ENCODE results near the gene AMPD2. TPM values are rescaled to one million over a fixed set of nuclear protein-coding genes. Genes with fewer than 3 reads are reported as not detected.

Gene AMPD2
- total and polyA plus RNA-seq, 2 of the 8 experiments (the other 6 are each of a cell fraction or from before 2014, with no cell fraction given): 37.2 to 67.7 TPM

GRCh38 chr1:109639841-109640184 is 20.2 kb downstream of the AMPD2 start (continued):
- TF ChIP-seq CHD7 (IDR thresholded peaks at IDR 0.05; ENCODE audit: insufficient replicate concordance, low read length): no peak
- no peak for TF ChIP-seq CBX5 (IDR thresholded peaks at IDR 0.05; ENCODE audit: low read depth, low read length)
- no peak for TF ChIP-seq TBP (IDR thresholded peaks at IDR 0.05; ENCODE audit: low read depth, low read length)
- no peak for TF ChIP-seq SAP30 (IDR thresholded peaks at IDR 0.05; ENCODE audit: insufficient read depth, insufficient replicate concordance, low read length)
- TF ChIP-seq CREB1 (IDR thresholded peaks at IDR 0.05): no peak
- TF ChIP-seq RNF2 (IDR thresholded peaks at IDR 0.05; ENCODE audit: borderline replicate concordance, low read depth, low read length, missing control alignments, poor library complexity, severe bottlenecking): no peak
- no peak for TF ChIP-seq KDM1A (IDR thresholded peaks at IDR 0.05; ENCODE audit: borderline replicate concordance, low read length)
- TF ChIP-seq SUZ12 (IDR thresholded peaks at IDR 0.05; ENCODE audit: low read length): no peak
- TF ChIP-seq POU5F1 (IDR thresholded peaks at IDR 0.05; ENCODE audit: low read depth, low read length): no peak
- no peak for TF ChIP-seq SRF (IDR thresholded peaks at IDR 0.05; ENCODE audit: low read depth, low read length)

All from H1 (cell line).